HUES48 (cell line): ENCODE data around the gene NIPAL4.

ENCODE experiments used
- H3K27ac ChIP-seq: one replicate; pipeline ENCODE4 v1.7.0; 2013; ENCODE audit warnings: low read depth, low read length, inconsistent platforms
- H3K27me3 ChIP-seq: 2 replicates; pipeline ENCODE4 v1.6.1; 2013; ENCODE audit warnings: mild to moderate bottlenecking, low read length; ENCODE audit not compliant: control insufficient read depth, insufficient read depth
- H3K36me3 ChIP-seq: 2 replicates; pipeline ENCODE4 v1.6.1; 2013; ENCODE audit warnings: low read length; ENCODE audit not compliant: control insufficient read depth, insufficient read depth
- H3K4me1 ChIP-seq: 2 replicates; pipeline ENCODE4 v1.6.1; 2013; ENCODE audit warnings: mild to moderate bottlenecking, low read length; ENCODE audit not compliant: control insufficient read depth, insufficient read depth
- H3K4me3 ChIP-seq: 2 replicates; pipeline ENCODE4 v1.5.1; 2013; ENCODE audit warnings: mild to moderate bottlenecking, low read depth, low read length
- H3K9ac ChIP-seq: 2 replicates; pipeline ENCODE4 v1.6.1; 2013; ENCODE audit warnings: mild to moderate bottlenecking, low read depth, low read length, moderate library complexity
- H3K9me3 ChIP-seq: 2 replicates; pipeline ENCODE4 v1.6.1; 2013; ENCODE audit warnings: low read length; ENCODE audit not compliant: control insufficient read depth, insufficient read depth

The NIPAL4 gene

DNA sequence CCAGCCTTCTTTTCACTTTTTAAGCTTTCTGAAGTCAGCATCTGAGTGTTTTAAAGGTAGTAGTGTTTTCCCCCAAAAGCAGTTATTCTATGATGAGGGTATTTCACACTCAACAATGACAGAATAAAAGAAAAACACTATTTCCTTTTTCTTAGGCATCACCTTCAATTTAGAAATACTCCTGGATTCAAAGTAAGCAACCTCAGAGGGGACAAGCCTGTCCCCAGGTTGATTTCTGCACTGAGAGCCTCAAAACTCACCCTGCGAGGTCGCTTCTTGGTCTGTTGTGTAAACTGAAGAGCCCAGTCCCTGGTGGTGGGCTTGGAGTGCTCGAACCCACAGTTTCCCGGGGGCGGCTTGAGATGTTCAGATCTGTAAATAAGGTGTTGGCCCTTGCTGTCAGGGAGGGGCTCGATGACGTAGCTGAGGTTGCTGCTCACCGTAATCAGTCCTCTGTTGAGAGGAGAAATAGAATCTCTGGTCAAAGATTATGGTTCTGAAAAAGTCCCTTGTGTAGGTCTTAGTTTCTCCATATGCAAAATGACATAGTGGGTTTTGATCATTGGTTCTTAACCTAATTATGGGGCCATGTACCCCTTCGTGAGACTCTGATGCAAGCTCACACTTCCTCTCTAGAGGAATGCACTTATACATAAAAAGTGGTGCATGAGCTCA lies 59.7 kb downstream of the NIPAL4 start:
- Histone ChIP-seq H3K4me1 (no peaks in the 10 kb centered on the region), H3K9ac (no peak overlapping the region), H3K27ac (no peak overlapping the region), H3K9me3 (no peaks in the 10 kb centered on the region), H3K36me3 (no peaks in the 10 kb centered on the region), H3K27me3 (no peaks in the 10 kb centered on the region), H3K4me3 (no peak overlapping the region)

- Histone ChIP-seq H3K36me3 (no peaks in the 10 kb centered on the region), H3K9ac (no peak overlapping the region), H3K27ac (no peak overlapping the region)
These were observed 61.1 kb downstream of the NIPAL4 start for GRCh38 chr5:157520911-157521703.

DNA sequence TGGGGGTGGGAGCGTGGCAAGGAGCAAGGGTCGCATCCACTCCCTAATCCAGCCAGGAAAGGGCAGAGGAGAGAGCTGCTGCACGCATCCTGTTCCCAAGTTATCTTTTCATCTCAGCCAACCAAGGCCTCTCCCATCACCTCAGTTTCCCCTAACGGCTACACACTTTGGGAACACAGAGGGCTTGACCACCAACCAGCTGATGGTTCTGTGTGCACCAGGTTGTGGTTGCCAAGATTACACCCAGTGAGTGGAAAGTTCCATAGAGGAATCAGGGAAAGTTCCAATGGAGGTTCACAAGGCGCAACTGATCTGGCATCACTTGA lies 61.7 kb downstream of the NIPAL4 start:
- Histone ChIP-seq H3K4me1 (no peaks in the 10 kb centered on the region), H3K4me3 (no peak overlapping the region), H3K9me3 (no peaks in the 10 kb centered on the region), H3K36me3 (no peaks in the 10 kb centered on the region), H3K9ac (no peak overlapping the region), H3K27ac (no peak overlapping the region), H3K27me3 (no peaks in the 10 kb centered on the region)

More at GRCh38 chr5:157520911-157521703, 61.1 kb downstream of the NIPAL4 start:
- no peaks in the 10 kb centered on the region for H3K9me3 ChIP-seq
- H3K4me1 ChIP-seq = no peaks in the 10 kb centered on the region
- no peak overlapping the region for H3K4me3 ChIP-seq
- H3K27me3 ChIP-seq = no peaks in the 10 kb centered on the region

DNA sequence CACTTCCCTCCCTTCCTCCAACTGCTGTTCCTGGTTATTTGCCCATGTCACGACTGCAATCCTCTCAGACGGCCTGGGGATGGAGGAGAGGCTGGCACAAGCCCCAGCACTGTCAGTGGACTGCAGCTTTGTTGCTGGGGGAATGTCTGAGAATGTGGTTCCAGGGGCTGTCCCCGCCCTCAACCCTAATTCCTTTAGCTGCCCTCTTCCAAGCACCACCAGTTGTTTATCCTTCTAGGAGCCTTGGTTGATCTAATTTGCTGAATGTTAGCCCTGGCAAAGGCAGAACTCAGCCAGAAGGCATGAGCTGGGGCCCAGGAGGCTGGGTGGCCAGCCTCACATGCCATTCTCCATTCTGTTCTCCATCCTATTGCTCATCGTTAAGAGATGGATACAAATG lies 64.0 kb downstream of the NIPAL4 start:
- Histone ChIP-seq H3K4me1 (no peaks in the 10 kb centered on the region; the same call in 1 of the 2 replicates), H3K9me3 (no peaks in the 10 kb centered on the region), H3K27me3 (no peaks in the 10 kb centered on the region), H3K27ac (no peak overlapping the region), H3K4me3 (no peak overlapping the region), H3K36me3 (no peaks in the 10 kb centered on the region), H3K9ac (no peak overlapping the region)
